Measurements from ENCODE around the gene PTH. TPM values are rescaled to one million over a fixed set of nuclear protein-coding genes. Genes with fewer than 3 reads are reported as not detected.

PTH gene
- total RNA-seq, 1 experiment from 2014 or later, result not detected

DNA sequence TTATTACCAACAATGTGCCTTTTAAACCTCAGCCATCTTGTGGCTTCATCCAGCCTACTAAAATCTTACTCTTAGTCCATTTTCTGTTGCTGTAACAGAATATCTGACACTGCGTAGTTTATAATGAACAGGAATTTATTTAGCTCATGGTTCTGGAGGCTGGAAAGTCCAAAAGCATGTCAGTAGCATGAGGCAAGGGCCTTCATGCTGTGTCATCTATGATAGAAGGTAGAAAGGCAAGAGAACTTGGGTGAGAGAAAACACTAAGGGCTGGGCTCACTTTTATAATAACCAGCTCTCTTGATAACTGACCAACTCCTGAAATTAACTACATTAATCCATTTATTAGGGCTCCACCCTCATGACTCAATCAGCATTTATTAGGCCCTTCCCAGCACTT, 46.3 kb downstream of the PTH start:
- ATAC-seq, result no peak
- Histone ChIP-seq H2AFZ (ENCODE audit: low read depth, low read length, poor library complexity, severe bottlenecking) (no peak overlapping the region), H3K4me3 (replicated peaks in 1 of 2; ENCODE audit: low read depth in 1 of 2, low read length in 2 of 2) (no peak overlapping the region), H3K9me2 (ENCODE audit: insufficient read depth) (no peaks in the 10 kb centered on the region), H3K4me2 (ENCODE audit: low read length) (no peak overlapping the region), H3K27ac (ENCODE audit: low read depth, low read length) (no peak overlapping the region), H3K9me3 (ENCODE audit: control insufficient read depth in 1 of 2, insufficient read depth in 1 of 2, low read depth in 1 of 2, low read length in 2 of 2) (no peaks in the 10 kb centered on the region), H4K20me1 (ENCODE audit: insufficient read depth) (no peaks in the 10 kb centered on the region), H3K27me3 (ENCODE audit: insufficient read depth, low read length) (no peaks in the 10 kb centered on the region), H3K4me1 (ENCODE audit: control insufficient read depth in 1 of 2, insufficient read depth in 2 of 2, low read length in 2 of 2) (no peaks in the 10 kb centered on the region), H3K9ac (ENCODE audit: low read length) (no peak overlapping the region), H3K36me3 (ENCODE audit: control insufficient read depth in 1 of 2, insufficient read depth in 2 of 2, low read length in 2 of 2) (no peaks in the 10 kb centered on the region), H3K79me2 (ENCODE audit: insufficient read depth, low read length) (peaks cover 23% of the 10 kb centered on the region)
- RAD21 ChIA-PET (ENCODE audit: low non-redundant PET in 1 of 2, low total read pairs in 2 of 2, uncharacterized antibody in 2 of 2, unreplicated experiment in 2 of 2), result no interaction called here
- no peak for TF ChIP-seq SP1 (IDR thresholded peaks at IDR 0.05; ENCODE audit: low read depth)
- TF ChIP-seq POLR2AphosphoS5 (IDR thresholded peaks at IDR 0.05; ENCODE audit: low read depth, low read length), result no peak
- TF ChIP-seq SIN3A (IDR thresholded peaks at IDR 0.05; ENCODE audit: low read depth), result no peak
- no peak for TF ChIP-seq YY1 (IDR thresholded peaks at IDR 0.05; ENCODE audit: extremely low read depth, insufficient replicate concordance, low read depth, low read length)
- TF ChIP-seq ZBTB33 (IDR thresholded peaks at IDR 0.05; ENCODE audit: extremely low read depth, insufficient replicate concordance, low read length), result no peak
- TF ChIP-seq ELF1 (IDR thresholded peaks at IDR 0.05; ENCODE audit: borderline replicate concordance, low read depth), result no peak
- no peak for TF ChIP-seq FOSL1 (IDR thresholded peaks at IDR 0.05; ENCODE audit: low read depth)
- TF ChIP-seq EZH2 (IDR thresholded peaks at IDR 0.05), result no peak
- TF ChIP-seq EGR1 (IDR thresholded peaks at IDR 0.05; ENCODE audit: low read depth), result no peak
- TF ChIP-seq, protein P1, sequence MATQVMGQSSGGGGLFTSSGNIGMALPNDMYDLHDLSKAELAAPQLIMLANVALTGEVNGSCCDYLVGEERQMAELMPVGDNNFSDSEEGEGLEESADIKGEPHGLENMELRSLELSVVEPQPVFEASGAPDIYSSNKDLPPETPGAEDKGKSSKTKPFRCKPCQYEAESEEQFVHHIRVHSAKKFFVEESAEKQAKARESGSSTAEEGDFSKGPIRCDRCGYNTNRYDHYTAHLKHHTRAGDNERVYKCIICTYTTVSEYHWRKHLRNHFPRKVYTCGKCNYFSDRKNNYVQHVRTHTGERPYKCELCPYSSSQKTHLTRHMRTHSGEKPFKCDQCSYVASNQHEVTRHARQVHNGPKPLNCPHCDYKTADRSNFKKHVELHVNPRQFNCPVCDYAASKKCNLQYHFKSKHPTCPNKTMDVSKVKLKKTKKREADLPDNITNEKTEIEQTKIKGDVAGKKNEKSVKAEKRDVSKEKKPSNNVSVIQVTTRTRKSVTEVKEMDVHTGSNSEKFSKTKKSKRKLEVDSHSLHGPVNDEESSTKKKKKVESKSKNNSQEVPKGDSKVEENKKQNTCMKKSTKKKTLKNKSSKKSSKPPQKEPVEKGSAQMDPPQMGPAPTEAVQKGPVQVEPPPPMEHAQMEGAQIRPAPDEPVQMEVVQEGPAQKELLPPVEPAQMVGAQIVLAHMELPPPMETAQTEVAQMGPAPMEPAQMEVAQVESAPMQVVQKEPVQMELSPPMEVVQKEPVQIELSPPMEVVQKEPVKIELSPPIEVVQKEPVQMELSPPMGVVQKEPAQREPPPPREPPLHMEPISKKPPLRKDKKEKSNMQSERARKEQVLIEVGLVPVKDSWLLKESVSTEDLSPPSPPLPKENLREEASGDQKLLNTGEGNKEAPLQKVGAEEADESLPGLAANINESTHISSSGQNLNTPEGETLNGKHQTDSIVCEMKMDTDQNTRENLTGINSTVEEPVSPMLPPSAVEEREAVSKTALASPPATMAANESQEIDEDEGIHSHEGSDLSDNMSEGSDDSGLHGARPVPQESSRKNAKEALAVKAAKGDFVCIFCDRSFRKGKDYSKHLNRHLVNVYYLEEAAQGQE (IDR thresholded peaks at IDR 0.05; ENCODE audit: low read depth), result no peak
- no peak for TF ChIP-seq RAD21 (IDR thresholded peaks at IDR 0.05; ENCODE audit: low read depth)
- no peak for TF ChIP-seq MAX (IDR thresholded peaks at IDR 0.05)
- TF ChIP-seq POLR2A (IDR thresholded peaks at IDR 0.05; ENCODE audit: borderline replicate concordance, extremely low read depth, insufficient read depth, insufficient read length), result no peak
- CTCF ChIA-PET, result no interaction called here
- no TSS peak for BruUV-seq (replicated peaks)
- POLR2A ChIA-PET, result no interaction called here
- no peak for DNase-seq (ENCODE audit: low read depth, low spot score)
- intact Hi-C loops (cut with micrococcal nuclease), result no loop called here

Measured in HCT116 (cell line).